Keratinocyte (primary cell): ENCODE measurements around the gene RGL1.

ENCODE experiments used
- EZH2 ChIP-seq: IDR thresholded peaks from one replicate; pipeline ENCODE4 v1.6.1; 2012; ENCODE audit warnings: inconsistent platforms, mild to moderate bottlenecking, low read length, moderate library complexity
- TF ChIP-seq, protein P1 (sequence below), 3 experiments: IDR thresholded peaks in 1 of 3; conservative IDR thresholded peaks in 1 of 3; optimal IDR thresholded peaks in 1 of 3; 2 replicates in 2 of 3; 3 replicates in 1 of 3; pipeline versions ENCODE3 to v1.5.1; 2011; ENCODE audit warnings: low read length in 3 of 3, mild to moderate bottlenecking in 3 of 3, moderate library complexity in 2 of 3, control low read depth in 1 of 3, inconsistent platforms in 1 of 3; ENCODE audit not compliant: insufficient read depth in 2 of 3; ENCODE audit errors: extremely low read depth in 1 of 3

DNA sequence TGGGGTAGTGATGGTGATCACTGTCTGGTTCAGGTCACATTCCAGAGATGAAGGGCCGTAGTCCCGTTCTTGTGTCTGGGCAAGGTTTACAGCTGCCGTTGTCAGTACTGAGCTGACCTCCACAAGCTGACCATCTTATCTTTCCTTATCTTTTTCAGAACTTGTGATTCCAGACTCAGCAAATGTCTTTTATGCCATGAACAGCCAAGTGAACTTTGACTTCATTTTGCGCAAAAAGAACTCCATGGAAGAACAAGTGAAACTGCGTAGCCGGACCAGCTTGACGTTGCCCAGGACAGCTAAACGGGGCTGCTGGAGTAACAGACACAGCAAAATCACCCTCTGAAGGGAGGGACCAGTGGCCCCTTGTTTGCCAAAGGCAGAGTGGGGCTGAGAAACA lies 121.0 kb downstream of the RGL1 start:
- TF ChIP-seq, protein P1, sequence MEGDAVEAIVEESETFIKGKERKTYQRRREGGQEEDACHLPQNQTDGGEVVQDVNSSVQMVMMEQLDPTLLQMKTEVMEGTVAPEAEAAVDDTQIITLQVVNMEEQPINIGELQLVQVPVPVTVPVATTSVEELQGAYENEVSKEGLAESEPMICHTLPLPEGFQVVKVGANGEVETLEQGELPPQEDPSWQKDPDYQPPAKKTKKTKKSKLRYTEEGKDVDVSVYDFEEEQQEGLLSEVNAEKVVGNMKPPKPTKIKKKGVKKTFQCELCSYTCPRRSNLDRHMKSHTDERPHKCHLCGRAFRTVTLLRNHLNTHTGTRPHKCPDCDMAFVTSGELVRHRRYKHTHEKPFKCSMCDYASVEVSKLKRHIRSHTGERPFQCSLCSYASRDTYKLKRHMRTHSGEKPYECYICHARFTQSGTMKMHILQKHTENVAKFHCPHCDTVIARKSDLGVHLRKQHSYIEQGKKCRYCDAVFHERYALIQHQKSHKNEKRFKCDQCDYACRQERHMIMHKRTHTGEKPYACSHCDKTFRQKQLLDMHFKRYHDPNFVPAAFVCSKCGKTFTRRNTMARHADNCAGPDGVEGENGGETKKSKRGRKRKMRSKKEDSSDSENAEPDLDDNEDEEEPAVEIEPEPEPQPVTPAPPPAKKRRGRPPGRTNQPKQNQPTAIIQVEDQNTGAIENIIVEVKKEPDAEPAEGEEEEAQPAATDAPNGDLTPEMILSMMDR (optimal IDR thresholded peaks at IDR 0.05 in 1 of 3, IDR thresholded peaks at IDR 0.05 in 1 of 3, conservative IDR thresholded peaks at IDR 0.05 in 1 of 3; ENCODE audit: extremely low read depth in 1 of 3, insufficient read depth in 2 of 3, low read length in 3 of 3), result no peak
- no peak for TF ChIP-seq EZH2
